ENCODE results near the gene STYXL2. TPM values are rescaled to one million over a fixed set of nuclear protein-coding genes. Genes with fewer than 3 reads are reported as not detected.

The STYXL2 gene
- total and polyA plus RNA-seq, 2 of the 4 experiments (the other 2 are of a cell fraction): not detected

GRCh38 chr1:167064621-167065020 is 29.3 kb upstream of the STYXL2 start:
- Histone ChIP-seq H2AK5ac (ENCODE audit: low read depth, low read length) (no peak overlapping the region), H4K20me1 (ENCODE audit: insufficient read depth, low read length) (no peaks in the 10 kb centered on the region), H3K36me3 (ENCODE audit: control insufficient read depth, insufficient read depth, low read length) (no peaks in the 10 kb centered on the region), H3K9me1 (ENCODE audit: insufficient read depth, low read length) (no peaks in the 10 kb centered on the region), H3K4ac (ENCODE audit: low read depth, low read length) (no peak overlapping the region), H2AFZ (replicated peaks; ENCODE audit: low read length, poor library complexity) (no peak overlapping the region), H2BK5ac (ENCODE audit: low read depth, low read length, poor library complexity, severe bottlenecking) (no peak overlapping the region), H3K27me3 (ENCODE audit: control insufficient read depth, insufficient read depth, low read length) (peaks cover 15% of the 10 kb centered on the region), H3K4me1 (ENCODE audit: control insufficient read depth, insufficient read depth, low read length) (no peaks in the 10 kb centered on the region), H3K23ac (ENCODE audit: low read depth, low read length) (no peak overlapping the region), H2BK120ac (ENCODE audit: low read depth, low read length) (no peak overlapping the region), H2AK9ac (replicated peaks; ENCODE audit: low read depth, low read length, poor library complexity) (no peak overlapping the region), H3K56ac (ENCODE audit: extremely low read depth, insufficient read depth, low read length) (no peak overlapping the region), H3K14ac (replicated peaks; ENCODE audit: low read depth, low read length) (no peak overlapping the region), H3K18ac (ENCODE audit: low read depth, low read length) (no peak overlapping the region), H4K5ac (ENCODE audit: low read depth, low read length) (no peak overlapping the region), H2BK20ac (ENCODE audit: low read depth, low read length) (no peak overlapping the region), H2BK15ac (ENCODE audit: low read depth, low read length) (no peak overlapping the region), H3K79me1 (ENCODE audit: low read depth in 1 of 2, low read length in 2 of 2) (no peaks in the 10 kb centered on the region), H3K4me3 (ENCODE audit: insufficient read depth, low read depth, low read length) (no peak overlapping the region), H4K91ac (ENCODE audit: insufficient read depth, low read depth, low read length) (no peak overlapping the region), H3K4me2 (ENCODE audit: low read depth, low read length) (no peak overlapping the region), H3K9ac (ENCODE audit: low read depth, low read length) (no peak overlapping the region), H4K8ac (ENCODE audit: low read depth in 2 of 2, low read length in 2 of 2) (no peak overlapping the region), H3K27ac (ENCODE audit: insufficient read depth, low read length) (no peak overlapping the region), H3K9me3 (ENCODE audit: control insufficient read depth, insufficient read depth, low read length) (no peaks in the 10 kb centered on the region)
- WGBS, 2 experiments (ENCODE audit: extremely low coverage in 2 of 2, insufficient read length in 1 of 2): no CpG with 5 or more reads among the region's 9 CpGs
- in situ Hi-C loops (cut with MboI; ENCODE audit: low sequenced_read_pairs) (loop anchor here (5.0 to 10.0 kb wide), 2 partner anchors 383 to 470 kb away; no protein-coding TSS in a partner anchor), dilution Hi-C loops (cut with HindIII; ENCODE audit: low sequenced_read_pairs, unreplicated experiment) (no loop called here), intact Hi-C loops (cut with micrococcal nuclease) (loop anchor here (5.0 kb wide), 2 partner anchors 158 to 623 kb away; partner anchors contain the start of gene POU2F1)
- ATAC-seq (ENCODE audit: low read depth) (no peak), DNase-seq (no peak)
- POLR2A ChIA-PET (ENCODE audit: unreplicated experiment): no interaction called here
- BruUV-seq (replicated peaks): no TSS peak
- CTCF ChIA-PET: no interaction called here
- TF ChIP-seq RAD21 (IDR thresholded peaks at IDR 0.05; ENCODE audit: low read length): no peak
- no peak for TF ChIP-seq CEBPB (IDR thresholded peaks at IDR 0.05; ENCODE audit: low read depth, low read length)
- no peak for TF ChIP-seq USF2 (IDR thresholded peaks at IDR 0.05; ENCODE audit: low read depth, low read length)
- TF ChIP-seq SMC3 (IDR thresholded peaks at IDR 0.05; ENCODE audit: low read depth, low read length): no peak
- no peak for TF ChIP-seq POLR2A (IDR thresholded peaks at IDR 0.05; ENCODE audit: low read depth, low read length)
- TF ChIP-seq RFX5 (IDR thresholded peaks at IDR 0.05; ENCODE audit: low read depth, low read length): no peak
- TF ChIP-seq FOS (IDR thresholded peaks at IDR 0.05; ENCODE audit: low read depth, low read length): no peak

All from IMR-90 (cell line).